ENCODE results near the gene CRNKL1. TPM values are rescaled to one million over a fixed set of nuclear protein-coding genes. Genes with fewer than 3 reads are reported as not detected.
"Not testable (repeated sequence)": the region's sequence is repeated elsewhere in the genome, so short reads cannot be mapped to it uniquely, and the experiment has no call there.

The CRNKL1 gene
- total RNA-seq, 1 experiment from 2014 or later, result 73.7 TPM

GRCh38 chr20:20018366-20018765 lies 33.9 kb downstream of the CRNKL1 start:
- in situ Hi-C loops (cut with HindIII; ENCODE audit: low pct_unique_long_range_greater_than_20kb, low sequenced_read_pairs), result no loop called here
- no peak for DNase-seq (ENCODE audit: low read depth, low spot score)

- in situ Hi-C loops (cut with HindIII; ENCODE audit: low pct_unique_long_range_greater_than_20kb, low sequenced_read_pairs), result no loop called here
- no peak for DNase-seq (ENCODE audit: low read depth, low spot score)
Observed at GRCh38 chr20:20017844-20018185, 34.5 kb downstream of the CRNKL1 start.

GRCh38 chr20:20017001-20017843 lies 35.0 kb downstream of the CRNKL1 start, which contains the start of gene NAA20:
Gene NAA20, plus strand, starts transcription at chr20:20017362. Its CDS starts 35 bp downstream, at chr20:20017397.
- in situ Hi-C loops (cut with HindIII; ENCODE audit: low pct_unique_long_range_greater_than_20kb, low sequenced_read_pairs), result no loop called here
- peak; percentile 95 for DNase-seq (ENCODE audit: low read depth, low spot score)

- in situ Hi-C loops (cut with HindIII; ENCODE audit: low pct_unique_long_range_greater_than_20kb, low sequenced_read_pairs), result no loop called here
- DNase-seq (ENCODE audit: low read depth, low spot score), result no peak
Observed at GRCh38 chr20:20014659-20015058, 37.6 kb downstream of the CRNKL1 start.

GRCh38 chr20:20012541-20012940 lies 39.7 kb downstream of the CRNKL1 start:
- in situ Hi-C loops (cut with HindIII; ENCODE audit: low pct_unique_long_range_greater_than_20kb, low sequenced_read_pairs), result no loop called here
- DNase-seq (ENCODE audit: low read depth, low spot score), result no peak

- in situ Hi-C loops (cut with HindIII; ENCODE audit: low pct_unique_long_range_greater_than_20kb, low sequenced_read_pairs), result no loop called here
- no peak for DNase-seq (ENCODE audit: low read depth, low spot score)
Observed at GRCh38 chr20:20010639-20011500, 41.4 kb downstream of the CRNKL1 start.

- in situ Hi-C loops (cut with HindIII; ENCODE audit: low pct_unique_long_range_greater_than_20kb, low sequenced_read_pairs), result no loop called here
- no peak for DNase-seq (ENCODE audit: low read depth, low spot score)
Observed at GRCh38 chr20:20009784-20010253, 42.4 kb downstream of the CRNKL1 start.

- in situ Hi-C loops (cut with HindIII; ENCODE audit: low pct_unique_long_range_greater_than_20kb, low sequenced_read_pairs), result no loop called here
- no peak for DNase-seq (ENCODE audit: low read depth, low spot score)
Observed at GRCh38 chr20:20005342-20005741, 46.9 kb downstream of the CRNKL1 start.

- DNase-seq (ENCODE audit: low read depth, low spot score); in situ Hi-C loops (cut with HindIII; ENCODE audit: low pct_unique_long_range_greater_than_20kb, low sequenced_read_pairs): not testable (repeated sequence)
Observed at GRCh38 chr20:20003955-20004322, 48.3 kb downstream of the CRNKL1 start.

- DNase-seq (ENCODE audit: low read depth, low spot score), result peak; percentile 21
- in situ Hi-C loops (cut with HindIII; ENCODE audit: low pct_unique_long_range_greater_than_20kb, low sequenced_read_pairs), result no loop called here
Observed at GRCh38 chr20:20003031-20003954, 49.0 kb downstream of the CRNKL1 start.

GRCh38 chr20:20002101-20002998 lies 49.9 kb downstream of the CRNKL1 start:
- DNase-seq (ENCODE audit: low read depth, low spot score), result no peak
- in situ Hi-C loops (cut with HindIII; ENCODE audit: low pct_unique_long_range_greater_than_20kb, low sequenced_read_pairs), result no loop called here

GRCh38 chr20:20000211-20000968 lies 51.9 kb downstream of the CRNKL1 start:
- in situ Hi-C loops (cut with HindIII; ENCODE audit: low pct_unique_long_range_greater_than_20kb, low sequenced_read_pairs), result no loop called here
- no peak for DNase-seq (ENCODE audit: low read depth, low spot score)

GRCh38 chr20:19998990-19999705 lies 53.1 kb downstream of the CRNKL1 start:
- no peak for DNase-seq (ENCODE audit: low read depth, low spot score)
- in situ Hi-C loops (cut with HindIII; ENCODE audit: low pct_unique_long_range_greater_than_20kb, low sequenced_read_pairs), result loop anchor here (25.0 kb wide), 1 partner anchor 187 kb away; no protein-coding TSS in a partner anchor

GRCh38 chr20:19996917-19997316 lies 55.3 kb downstream of the CRNKL1 start:
- DNase-seq (ENCODE audit: low read depth, low spot score), result no peak
- in situ Hi-C loops (cut with HindIII; ENCODE audit: low pct_unique_long_range_greater_than_20kb, low sequenced_read_pairs), result loop anchor here (25.0 kb wide), 1 partner anchor 185 kb away; no protein-coding TSS in a partner anchor

GRCh38 chr20:19996222-19996621 lies 56.0 kb downstream of the CRNKL1 start:
- DNase-seq (ENCODE audit: low read depth, low spot score), result no peak
- in situ Hi-C loops (cut with HindIII; ENCODE audit: low pct_unique_long_range_greater_than_20kb, low sequenced_read_pairs), result loop anchor here (25.0 kb wide), 1 partner anchor 184 kb away; no protein-coding TSS in a partner anchor
